Liver (tissue), 9 donors: ENCODE results near the gene PPP4C. TPM values are rescaled to one million over a fixed set of nuclear protein-coding genes. Genes with fewer than 3 reads are reported as not detected.
A peak's percentile ranks its signal among the peaks of the same experiment; 100 is the strongest.

Experiments used
- DNase-seq: peaks from one replicate; pipeline ENCODE4 v3.0.0-alpha.2; 2017; ENCODE audit warnings: low spot score
- H3K27ac ChIP-seq, 2 donors: one replicate each; pipeline ENCODE4 v1.7.0; 2013; ENCODE audit warnings: inconsistent platforms in 2 of 2, low read length in 2 of 2, control low read depth in 1 of 2, low read depth in 1 of 2, mild to moderate bottlenecking in 1 of 2
- H3K27me3 ChIP-seq, 4 donors: one replicate each; pipeline versions ENCODE4 v1.6.1 to v1.7.0; 2013; ENCODE audit warnings: low read length in 3 of 4, inconsistent platforms in 1 of 4, mild to moderate bottlenecking in 1 of 4, moderate library complexity in 1 of 4; ENCODE audit not compliant: control insufficient read depth in 4 of 4, insufficient read depth in 4 of 4
- H3K36me3 ChIP-seq, 4 donors: one replicate each; pipeline versions ENCODE4 v1.6.1 to v1.7.0; 2013; ENCODE audit warnings: low read length in 3 of 4, mild to moderate bottlenecking in 3 of 4, low read depth in 1 of 4, moderate library complexity in 1 of 4; ENCODE audit not compliant: control insufficient read depth in 4 of 4, insufficient read depth in 3 of 4
- H3K4me1 ChIP-seq, 4 donors: one replicate each; pipeline versions ENCODE4 v1.6.1 to v1.7.0; 2013; ENCODE audit warnings: low read length in 3 of 4, mild to moderate bottlenecking in 3 of 4, moderate library complexity in 1 of 4; ENCODE audit not compliant: control insufficient read depth in 4 of 4, insufficient read depth in 4 of 4
- H3K4me3 ChIP-seq, 3 donors: one replicate each; pipeline versions ENCODE4 v1.6.1 to v1.7.0; 2013; ENCODE audit warnings: low read length in 3 of 3, control low read depth in 1 of 3, low read depth in 1 of 3, mild to moderate bottlenecking in 1 of 3
- H3K9ac ChIP-seq, 2 donors: one replicate each; pipeline ENCODE4 v1.7.0; 2013; ENCODE audit warnings: low read length in 2 of 2, mild to moderate bottlenecking in 2 of 2, moderate library complexity in 2 of 2, control low read depth in 1 of 2, low read depth in 1 of 2
- H3K9me3 ChIP-seq, 4 donors: one replicate each; pipeline versions ENCODE4 v1.6.1 to v1.7.0; 2013; ENCODE audit warnings: low read length in 3 of 4; ENCODE audit not compliant: control insufficient read depth in 4 of 4
- ATF3 ChIP-seq: IDR thresholded peaks from 2 replicates; pipeline ENCODE4 v1.6.1; 2016; ENCODE audit warnings: antibody characterized with exemption
- EGR1 ChIP-seq, 2 donors: IDR thresholded peaks; 2 replicates each; pipeline ENCODE4 v1.6.1; 2016 to 2018; ENCODE audit warnings: antibody characterized with exemption in 2 of 2, low read depth in 2 of 2
- FOXA1 ChIP-seq: IDR thresholded peaks from 2 replicates; pipeline ENCODE4 v1.6.1; 2016; ENCODE audit warnings: antibody characterized with exemption
- FOXA2 ChIP-seq: IDR thresholded peaks from 2 replicates; pipeline ENCODE4 v1.6.1; 2016; ENCODE audit warnings: antibody characterized with exemption
- GABPA ChIP-seq, 2 donors: IDR thresholded peaks in 1 of 2; conservative IDR thresholded peaks in 1 of 2; 2 replicates each; pipeline ENCODE4 v1.6.1; 2016; ENCODE audit warnings: antibody characterized with exemption in 2 of 2, mild to moderate bottlenecking in 1 of 2, moderate library complexity in 1 of 2
- HNF4A ChIP-seq, 2 donors: conservative IDR thresholded peaks; 2 replicates each; pipeline ENCODE4 v1.6.1; 2016; ENCODE audit warnings: antibody characterized with exemption in 2 of 2, mild to moderate bottlenecking in 2 of 2
- MAX ChIP-seq: IDR thresholded peaks from 2 replicates; pipeline ENCODE4 v1.6.1; 2016; ENCODE audit warnings: antibody characterized with exemption
- NR2F2 ChIP-seq: IDR thresholded peaks from 2 replicates; pipeline ENCODE4 v1.6.1; 2016; ENCODE audit warnings: antibody characterized with exemption
- RAD21 ChIP-seq, 2 donors: IDR thresholded peaks; 2 replicates each; pipeline ENCODE4 v1.6.1; 2016; ENCODE audit warnings: antibody characterized with exemption in 2 of 2, mild to moderate bottlenecking in 2 of 2
- REST ChIP-seq: IDR thresholded peaks from 2 replicates; pipeline ENCODE4 v1.6.1; 2016; ENCODE audit warnings: antibody characterized with exemption, mild to moderate bottlenecking
- RXRA ChIP-seq, 2 donors: IDR thresholded peaks; 2 replicates each; pipeline ENCODE4 v1.6.1; 2017 to 2018; ENCODE audit warnings: antibody characterized with exemption in 2 of 2, mild to moderate bottlenecking in 1 of 2
- SP1 ChIP-seq: IDR thresholded peaks from 2 replicates; pipeline ENCODE4 v1.6.1; 2018; ENCODE audit warnings: antibody characterized with exemption, mild to moderate bottlenecking
- TAF1 ChIP-seq: conservative IDR thresholded peaks from 2 replicates; pipeline ENCODE4 v1.6.1; 2016; ENCODE audit warnings: antibody characterized with exemption, mild to moderate bottlenecking
- YY1 ChIP-seq: IDR thresholded peaks from 2 replicates; pipeline ENCODE4 v1.6.1; 2016; ENCODE audit warnings: antibody characterized with exemption, mild to moderate bottlenecking
- ZBTB33 ChIP-seq: IDR thresholded peaks from 2 replicates; pipeline ENCODE4 v1.6.1; 2016; ENCODE audit warnings: antibody characterized with exemption
- WGBS: extraction: QIAGEN DNeasy Blood & Tissue Kit; methylation state at CpG from one replicate; pipeline ENCODE4 v1.1.7; 2013; 5-methylcytosine and 5-hydroxymethylcytosine counted together
- polyA plus RNA-seq, 2 donors: library from polyadenylated mRNA; stranded (reverse) in 1 of 2; unstranded in 1 of 2; fragments of 200-250 nt in 1 of 2; fragments of >200 nt in 1 of 2; fragmentation: Nextera tagmentation in 1 of 2; extraction: Ambion mirVana in 1 of 2; gene quantifications; one replicate each; pipeline versions ENCODE4 v1.2.1 to v1.2.3, GENCODE V29; 2013 to 2015
- total RNA-seq, 2 donors: library from RNA; depleted of rRNA; stranded (reverse); fragments of >200 nt; gene quantifications; one replicate each; pipeline ENCODE4 v1.2.3, GENCODE V29; 2014
- donor health status: healthy.
- donor health status: healthy.
- donor health status: healthy.
- donor health status: healthy.
- donor health status: healthy.

PPP4C gene
- total and polyA plus RNA-seq, 4 donors, result 49.7 to 79.6 (median 62.5) TPM

- H3K9me3 ChIP-seq, result peaks cover 0 to 13% (median 2%) of the 10 kb centered on the region in 4 donors
- peaks cover 0 to 6% (median under 1%) of the 10 kb centered on the region in 4 donors for H3K36me3 ChIP-seq
- H3K27me3 ChIP-seq, result no peaks in the 10 kb centered on the region
- peaks cover 8 to 30% (median 18%) of the 10 kb centered on the region in 4 donors for H3K4me1 ChIP-seq
- peak; percentile 91 for DNase-seq
- WGBS, result 10% methylated on average over 77 of the region's 77 CpGs
- H3K9ac ChIP-seq, result peak within 1 kb of the TSS; percentile 61 to 79
- H3K27ac ChIP-seq, result peak within 1 kb of the TSS; percentile 82 to 86
- TF ChIP-seq RAD21 (IDR thresholded peaks at IDR 0.05), result peak in 1 of 2 donors; percentile 36
- TF ChIP-seq REST, result no peak
- TF ChIP-seq GABPA (IDR thresholded peaks at IDR 0.05 in 1 of 2, conservative IDR thresholded peaks at IDR 0.05 in 1 of 2), result peak in 1 of 2 donors; percentile 64
- TF ChIP-seq SP1, result peak; percentile 26
- H3K4me3 ChIP-seq, result peak within 1 kb of the TSS; percentile 66 to 86 (median 80)
Observed at GRCh38 chr16:30096105-30096861, 20.5 kb downstream of the PPP4C start, which contains the start of gene YPEL3. Gene YPEL3 (minus strand): TSS chr16:30096213. CDS start chr16:30095482, 731 bp downstream.

- no peak overlapping the region for H3K9ac ChIP-seq
- peaks cover 0 to 13% (median 2%) of the 10 kb centered on the region in 4 donors for H3K9me3 ChIP-seq
- 96% methylated on average over 18 of the region's 18 CpGs for WGBS
- no peak for TF ChIP-seq RAD21 (IDR thresholded peaks at IDR 0.05)
- TF ChIP-seq FOXA2, result no peak
- no peak for TF ChIP-seq TAF1
- peak overlapping the region; percentile 78 to 82 for H3K27ac ChIP-seq
- peak overlapping the region in 1 of 3 donors; percentile 11 for H3K4me3 ChIP-seq
- H3K36me3 ChIP-seq, result peaks cover 0 to 6% (median under 1%) of the 10 kb centered on the region in 4 donors
- H3K4me1 ChIP-seq, result peaks cover 8 to 24% (median 15%) of the 10 kb centered on the region in 4 donors
- H3K27me3 ChIP-seq, result no peaks in the 10 kb centered on the region
- DNase-seq, result no peak
Observed at GRCh38 chr16:30096862-30097563, 21.2 kb downstream of the PPP4C start.

GRCh38 chr16:30104090-30104489 is 28.3 kb downstream of the PPP4C start:
- H3K27me3 ChIP-seq, result no peaks in the 10 kb centered on the region
- H3K9me3 ChIP-seq, result no peaks in the 10 kb centered on the region
- H3K27ac ChIP-seq, result no peak overlapping the region
- H3K9ac ChIP-seq, result no peak overlapping the region
- peaks cover 0 to 7% (median 2%) of the 10 kb centered on the region in 4 donors for H3K36me3 ChIP-seq
- no peaks in the 10 kb centered on the region for H3K4me1 ChIP-seq
- DNase-seq, result no peak
- WGBS, result 92% methylated on average over 4 of the region's 4 CpGs
- no peak overlapping the region for H3K4me3 ChIP-seq
- TF ChIP-seq RXRA (IDR thresholded peaks at IDR 0.05) (no peak), HNF4A (conservative IDR thresholded peaks at IDR 0.05) (no peak), GABPA (IDR thresholded peaks at IDR 0.05 in 1 of 2, conservative IDR thresholded peaks at IDR 0.05 in 1 of 2) (no peak), YY1 (no peak), TAF1 (no peak), MAX (no peak), NR2F2 (no peak), EGR1 (IDR thresholded peaks at IDR 0.05; ENCODE audit: low read depth in 2 of 2) (no peak), FOXA1 (no peak), REST (no peak), RAD21 (IDR thresholded peaks at IDR 0.05) (no peak), SP1 (no peak), ATF3 (no peak), FOXA2 (no peak), ZBTB33 (no peak)
